Measurements from ENCODE around the gene MSANTD4. TPM values are rescaled to one million over a fixed set of nuclear protein-coding genes. Genes with fewer than 3 reads are reported as not detected.
A peak's percentile ranks its signal among the peaks of the same experiment; 100 is the strongest.
"Not testable (repeated sequence)": the region's sequence is repeated elsewhere in the genome, so short reads cannot be mapped to it uniquely, and the experiment has no call there.

MSANTD4 gene
- 10 to 100 TPM; 13.7 to 14.6 TPM for total RNA-seq

DNA sequence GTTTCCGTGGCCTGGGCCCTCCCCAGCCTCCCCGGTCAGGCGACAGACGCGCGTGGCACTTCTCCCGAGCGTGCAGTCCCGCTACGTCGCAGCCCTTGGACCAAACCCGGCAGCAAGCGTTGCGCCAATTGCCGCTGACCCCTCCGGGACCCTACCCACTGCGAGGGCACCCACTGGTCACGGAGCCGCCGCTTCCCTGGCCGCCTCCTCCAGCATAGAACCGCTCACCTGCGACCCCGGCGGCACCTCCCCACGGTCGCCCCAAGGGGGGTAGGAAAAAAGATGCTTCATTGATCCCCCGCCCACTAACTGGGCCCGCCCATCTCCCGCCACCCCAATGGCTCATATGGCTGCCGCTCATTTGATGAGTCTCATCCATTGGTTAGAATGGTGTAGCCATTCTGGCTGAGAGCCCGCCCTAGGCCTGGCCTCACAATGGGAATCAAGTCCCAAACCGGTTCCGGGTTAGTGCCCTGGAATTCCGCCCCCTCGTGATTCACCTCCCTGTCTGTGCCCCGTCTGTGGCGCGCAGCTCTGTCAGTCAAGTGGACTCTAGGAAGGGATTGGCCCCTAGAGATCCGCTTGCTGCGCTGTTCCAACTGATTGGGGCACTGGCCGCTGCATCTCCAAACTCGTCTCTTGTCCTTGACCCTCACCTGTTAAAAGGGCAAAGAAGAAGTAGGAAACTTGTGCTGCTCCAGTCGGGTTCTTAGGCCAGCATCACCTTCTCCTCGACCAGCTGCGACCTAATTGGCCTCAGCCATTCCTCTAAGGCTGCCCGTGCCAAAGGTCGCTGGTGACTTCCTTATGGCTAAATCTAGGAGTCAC lies at the start of gene MSANTD4:
Gene MSANTD4, minus strand, starts transcription at position 274 of the 828 bp plus-strand sequence. CDS start 11,323 bp downstream, outside the sequence.
- Mint-ChIP-seq H3K36me3 (peaks cover 23% of the 10 kb centered on the region), H3K27me3 (peaks cover 8 to 18% of the 10 kb centered on the region in 2 donors), H3K27ac (peak within 1 kb of the TSS; percentile 87 to 88), H3K9me3 (peaks cover 2% of the 10 kb centered on the region), H3K4me3 (peak within 1 kb of the TSS; percentile 97), H3K4me1 (ENCODE audit: low read depth in 2 of 2) (peaks cover 30 to 40% of the 10 kb centered on the region in 2 donors)
- ATAC-seq (peak; percentile 99), DNase-seq (ENCODE audit: low spot score) (peak; percentile 98)

DNA sequence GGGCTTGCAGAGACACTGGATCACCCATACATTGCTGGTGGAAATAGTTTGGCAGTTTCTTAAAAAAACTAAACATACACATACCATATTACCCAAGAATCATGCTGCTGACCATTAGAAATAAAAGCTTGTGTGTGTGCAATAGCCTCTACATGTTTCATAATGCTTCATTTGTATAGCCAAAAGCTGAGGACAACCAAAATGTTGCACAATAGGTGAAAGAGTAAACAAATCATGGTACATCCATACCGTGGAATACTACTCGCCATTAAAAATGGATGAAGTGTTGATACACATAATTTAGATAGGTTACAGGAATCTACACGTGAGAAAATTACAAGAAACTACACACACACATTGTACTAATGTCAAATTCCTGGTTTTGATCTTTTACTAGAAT lies 48.6 kb upstream of the MSANTD4 start:
- DNase-seq (ENCODE audit: low spot score) (no peak), ATAC-seq (no peak)
- H3K36me3 Mint-ChIP-seq: no peaks in the 10 kb centered on the region
- H3K27ac Mint-ChIP-seq: no peak overlapping the region
- H3K27me3 Mint-ChIP-seq: no peaks in the 10 kb centered on the region
- no peak overlapping the region for H3K4me3 Mint-ChIP-seq
- H3K9me3 Mint-ChIP-seq: no peaks in the 10 kb centered on the region
- peaks cover 6 to 9% of the 10 kb centered on the region in 2 donors for H3K4me1 Mint-ChIP-seq (ENCODE audit: low read depth in 2 of 2)

GRCh38 chr11:106063009-106063408 lies 41.0 kb upstream of the MSANTD4 start:
- no peaks in the 10 kb centered on the region for H3K27me3 Mint-ChIP-seq
- no peaks in the 10 kb centered on the region for H3K9me3 Mint-ChIP-seq
- H3K4me3 Mint-ChIP-seq: no peak overlapping the region
- DNase-seq (ENCODE audit: low spot score) (no peak), ATAC-seq (no peak)
- H3K4me1 Mint-ChIP-seq (ENCODE audit: low read depth in 2 of 2): peaks cover 14 to 19% of the 10 kb centered on the region in 2 donors
- H3K27ac Mint-ChIP-seq: no peak overlapping the region
- H3K36me3 Mint-ChIP-seq: no peaks in the 10 kb centered on the region

- no peaks in the 10 kb centered on the region for H3K9me3 Mint-ChIP-seq
- H3K36me3 Mint-ChIP-seq: no peaks in the 10 kb centered on the region
- no peak for DNase-seq (ENCODE audit: low spot score)
- ATAC-seq: peak in 1 of 2 donors; percentile 33
- H3K4me1 Mint-ChIP-seq (ENCODE audit: low read depth in 2 of 2): peaks cover 14 to 19% of the 10 kb centered on the region in 2 donors
- H3K27me3 Mint-ChIP-seq: no peaks in the 10 kb centered on the region
- H3K27ac Mint-ChIP-seq: peak overlapping the region; percentile 0 to 2
- peak overlapping the region; percentile 20 for H3K4me3 Mint-ChIP-seq
Measured at GRCh38 chr11:106061954-106062949, 40.2 kb upstream of the MSANTD4 start.

DNA sequence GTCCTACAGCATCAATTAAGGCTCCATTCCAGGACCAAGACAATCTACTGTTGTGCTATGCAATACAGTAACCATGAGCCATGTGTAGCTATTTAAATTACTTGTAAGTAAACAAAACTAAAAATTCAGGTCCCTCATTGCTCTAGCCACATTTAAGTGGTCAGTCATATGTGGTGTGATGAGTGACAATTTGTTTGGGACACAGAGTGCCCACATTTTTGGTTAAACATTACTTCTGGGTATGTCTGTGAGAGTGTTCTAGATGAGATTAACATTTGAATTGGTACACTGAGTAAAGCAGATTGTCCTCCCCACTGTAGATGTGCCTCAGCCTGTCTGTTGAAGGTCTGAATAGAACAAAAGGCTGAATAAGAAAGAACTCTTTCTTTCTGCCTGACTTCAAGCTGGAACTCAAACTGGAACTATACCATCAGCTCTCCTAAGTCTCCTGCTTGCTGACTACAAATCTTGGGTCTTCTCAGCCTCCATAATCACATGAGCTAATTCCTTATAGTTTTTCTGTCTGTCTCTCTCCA lies 39.3 kb upstream of the MSANTD4 start:
- Mint-ChIP-seq H3K27ac (peak overlapping the region in 1 of 2 donors; percentile 56), H3K27me3 (no peaks in the 10 kb centered on the region), H3K4me3 (no peak overlapping the region), H3K36me3 (no peaks in the 10 kb centered on the region), H3K4me1 (ENCODE audit: low read depth in 2 of 2) (peaks cover 18 to 26% of the 10 kb centered on the region in 2 donors), H3K9me3 (no peaks in the 10 kb centered on the region)
- ATAC-seq (peak in 1 of 2 donors; percentile 24), DNase-seq (ENCODE audit: low spot score) (no peak)

DNA sequence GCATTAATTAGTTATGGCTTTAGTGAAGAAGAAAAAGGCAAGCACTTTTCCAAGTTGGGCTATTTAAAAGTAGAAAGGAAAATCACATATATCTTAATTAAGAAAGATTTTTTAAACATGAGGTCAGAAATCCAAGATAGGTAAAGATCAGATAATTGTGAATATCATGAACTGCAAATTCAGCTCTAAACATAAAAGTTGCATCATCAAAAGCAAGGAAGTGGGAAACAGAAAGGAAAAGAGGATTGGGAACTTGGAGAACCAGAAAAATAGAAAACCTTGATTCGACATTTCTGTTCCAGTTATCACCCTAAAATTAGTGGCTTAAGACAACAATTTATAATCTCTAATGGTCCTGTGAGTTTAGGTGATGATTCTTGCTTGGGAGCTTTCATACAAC lies 37.6 kb upstream of the MSANTD4 start:
- no peaks in the 10 kb centered on the region for H3K9me3 Mint-ChIP-seq
- H3K4me3 Mint-ChIP-seq: no peak overlapping the region
- ATAC-seq: no peak
- H3K4me1 Mint-ChIP-seq (ENCODE audit: low read depth in 2 of 2): peaks cover 18 to 26% of the 10 kb centered on the region in 2 donors
- H3K36me3 Mint-ChIP-seq: no peaks in the 10 kb centered on the region
- H3K27me3 Mint-ChIP-seq: no peaks in the 10 kb centered on the region
- DNase-seq (ENCODE audit: low spot score): no peak
- no peak overlapping the region for H3K27ac Mint-ChIP-seq

- not testable (repeated sequence) for H3K4me3 Mint-ChIP-seq; ATAC-seq; DNase-seq (ENCODE audit: low spot score); H3K27ac Mint-ChIP-seq; H3K27me3 Mint-ChIP-seq; H3K36me3 Mint-ChIP-seq; H3K9me3 Mint-ChIP-seq
- peaks cover 18 to 26% of the 10 kb centered on the region in 2 donors for H3K4me1 Mint-ChIP-seq (ENCODE audit: low read depth in 2 of 2)
Measured at GRCh38 chr11:106058377-106058776, 36.3 kb upstream of the MSANTD4 start.

DNA sequence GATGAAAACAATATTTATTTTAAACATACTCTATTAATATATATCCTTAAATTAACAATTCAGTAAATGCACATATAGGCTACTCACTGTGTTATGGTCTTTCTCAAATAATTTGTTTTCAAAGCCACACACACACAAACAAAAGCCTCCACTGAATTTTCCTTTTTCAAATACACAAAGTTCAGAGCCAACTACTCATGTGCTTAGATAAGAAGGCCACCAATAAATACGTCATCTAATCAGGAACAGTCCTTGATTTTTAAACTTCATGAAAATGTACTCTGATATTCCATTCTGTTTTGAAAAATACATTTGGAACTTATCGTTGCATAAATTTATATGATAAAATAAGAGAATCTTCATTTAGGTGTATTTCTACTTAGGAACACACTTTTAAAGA lies 29.1 kb upstream of the MSANTD4 start:
- Mint-ChIP-seq H3K36me3 (no peaks in the 10 kb centered on the region), H3K9me3 (no peaks in the 10 kb centered on the region), H3K4me3 (no peak overlapping the region), H3K27ac (no peak overlapping the region), H3K4me1 (ENCODE audit: low read depth in 2 of 2) (no peaks in the 10 kb centered on the region), H3K27me3 (peaks cover 0 to 8% of the 10 kb centered on the region in 2 donors)
- no peak for ATAC-seq
- DNase-seq (ENCODE audit: low spot score): no peak

DNA sequence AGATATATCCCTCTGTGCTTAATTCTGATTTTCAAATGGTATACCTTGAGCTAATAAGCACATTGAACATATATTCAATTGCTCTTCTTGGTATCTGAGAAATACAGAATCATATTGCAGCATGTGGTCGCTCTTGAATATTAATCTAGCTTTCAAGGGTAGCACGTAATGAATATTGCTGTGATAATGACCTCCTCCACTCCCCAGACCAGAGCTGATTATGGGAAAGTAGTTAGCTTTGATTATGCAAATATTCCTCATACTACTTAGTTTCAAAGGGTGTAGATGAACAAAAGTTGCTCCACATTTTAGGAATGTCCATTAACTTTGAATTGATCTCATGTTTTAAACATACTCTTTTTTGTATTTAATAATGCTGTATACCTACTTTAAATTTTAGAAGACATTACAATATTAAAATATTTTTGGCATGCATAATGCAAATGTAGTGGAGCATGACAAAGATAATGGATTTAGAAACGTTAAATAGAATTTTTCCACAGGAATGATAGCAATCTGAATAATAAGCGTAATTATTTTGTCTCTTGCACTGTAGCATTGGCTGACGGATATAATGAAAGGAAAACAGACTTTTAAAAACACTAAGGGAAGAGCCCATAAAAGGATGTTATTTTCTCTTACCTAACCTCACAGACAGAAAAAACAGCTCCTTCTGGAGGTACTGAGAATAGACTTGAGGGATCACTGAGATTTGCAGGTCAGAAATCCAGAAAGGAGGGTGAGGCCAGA lies 27.9 kb upstream of the MSANTD4 start:
- Mint-ChIP-seq H3K4me3 (no peak overlapping the region), H3K27ac (no peak overlapping the region), H3K36me3 (no peaks in the 10 kb centered on the region), H3K27me3 (peaks cover 0 to 11% of the 10 kb centered on the region in 2 donors), H3K9me3 (no peaks in the 10 kb centered on the region), H3K4me1 (ENCODE audit: low read depth in 2 of 2) (no peaks in the 10 kb centered on the region)
- no peak for DNase-seq (ENCODE audit: low spot score)
- ATAC-seq: no peak

GRCh38 chr11:106047631-106048030 lies 25.6 kb upstream of the MSANTD4 start:
- DNase-seq (ENCODE audit: low spot score) (no peak), ATAC-seq (no peak)
- no peaks in the 10 kb centered on the region for H3K36me3 Mint-ChIP-seq
- no peaks in the 10 kb centered on the region for H3K9me3 Mint-ChIP-seq
- peaks cover 6 to 15% of the 10 kb centered on the region in 2 donors for H3K27me3 Mint-ChIP-seq
- no peak overlapping the region for H3K27ac Mint-ChIP-seq
- no peak overlapping the region for H3K4me3 Mint-ChIP-seq
- H3K4me1 Mint-ChIP-seq (ENCODE audit: low read depth in 2 of 2): no peaks in the 10 kb centered on the region

GRCh38 chr11:106043540-106043939 lies 21.5 kb upstream of the MSANTD4 start:
- H3K4me3 Mint-ChIP-seq: no peak overlapping the region
- no peaks in the 10 kb centered on the region for H3K9me3 Mint-ChIP-seq
- H3K36me3 Mint-ChIP-seq: no peaks in the 10 kb centered on the region
- H3K27me3 Mint-ChIP-seq: peaks cover 9 to 22% of the 10 kb centered on the region in 2 donors
- H3K4me1 Mint-ChIP-seq (ENCODE audit: low read depth in 2 of 2): no peaks in the 10 kb centered on the region
- DNase-seq (ENCODE audit: low spot score) (no peak), ATAC-seq (no peak)
- no peak overlapping the region for H3K27ac Mint-ChIP-seq

- H3K27me3 Mint-ChIP-seq: peaks cover 27 to 57% of the 10 kb centered on the region in 2 donors
- no peak overlapping the region for H3K27ac Mint-ChIP-seq
- no peaks in the 10 kb centered on the region for H3K36me3 Mint-ChIP-seq
- no peak overlapping the region for H3K4me3 Mint-ChIP-seq
- H3K4me1 Mint-ChIP-seq (ENCODE audit: low read depth in 2 of 2): no peaks in the 10 kb centered on the region
- DNase-seq (ENCODE audit: low spot score) (no peak), ATAC-seq (no peak)
- no peaks in the 10 kb centered on the region for H3K9me3 Mint-ChIP-seq
Measured at GRCh38 chr11:106032861-106033260, 10.8 kb upstream of the MSANTD4 start.

- DNase-seq (ENCODE audit: low spot score): no peak
- Mint-ChIP-seq H3K27ac (no peak overlapping the region), H3K4me3 (no peak overlapping the region), H3K36me3 (no peaks in the 10 kb centered on the region), H3K4me1 (ENCODE audit: low read depth in 2 of 2) (no peaks in the 10 kb centered on the region), H3K9me3 (no peaks in the 10 kb centered on the region), H3K27me3 (peaks cover 32 to 63% of the 10 kb centered on the region in 2 donors)
- ATAC-seq: no peak
Measured at GRCh38 chr11:106031936-106032335, 9.9 kb upstream of the MSANTD4 start.

Measured in natural killer cell treated with Interleukin-12 subunit alpha and Interleukin-12 subunit beta and Interleukin-15 and Interleukin-18, amount 100 ng/mL, for 72 hours (primary cell).